ENCODE measurements around the gene NHLRC1. TPM values are rescaled to one million over a fixed set of nuclear protein-coding genes. Genes with fewer than 3 reads are reported as not detected.

Gene NHLRC1
- total RNA-seq, 1 donor from 2014 or later, result 1.0 TPM

GRCh38 chr6:18147616-18148015 lies 25.1 kb upstream of the NHLRC1 start:
- Mint-ChIP-seq H3K36me3 (ENCODE audit: unreplicated experiment) (no peaks in the 10 kb centered on the region), H3K4me1 (ENCODE audit: unreplicated experiment) (no peaks in the 10 kb centered on the region), H3K4me3 (ENCODE audit: unreplicated experiment) (no peak overlapping the region), H3K9me3 (ENCODE audit: unreplicated experiment) (no peaks in the 10 kb centered on the region), H3K27ac (ENCODE audit: unreplicated experiment) (no peak overlapping the region), H3K27me3 (ENCODE audit: unreplicated experiment) (no peaks in the 10 kb centered on the region)
- no peak for DNase-seq (ENCODE audit: extremely low spot score, unreplicated experiment)
- TF ChIP-seq CTCF (IDR thresholded peaks at IDR 0.05), result no peak

GRCh38 chr6:18147160-18147559 lies 24.7 kb upstream of the NHLRC1 start:
- no peak for TF ChIP-seq CTCF (IDR thresholded peaks at IDR 0.05)
- Mint-ChIP-seq H3K4me3 (ENCODE audit: unreplicated experiment) (no peak overlapping the region), H3K27me3 (ENCODE audit: unreplicated experiment) (no peaks in the 10 kb centered on the region), H3K36me3 (ENCODE audit: unreplicated experiment) (peaks cover 3% of the 10 kb centered on the region), H3K4me1 (ENCODE audit: unreplicated experiment) (no peaks in the 10 kb centered on the region), H3K9me3 (ENCODE audit: unreplicated experiment) (no peaks in the 10 kb centered on the region), H3K27ac (ENCODE audit: unreplicated experiment) (no peak overlapping the region)
- DNase-seq (ENCODE audit: extremely low spot score, unreplicated experiment), result no peak

GRCh38 chr6:18142591-18142861 lies 20.0 kb upstream of the NHLRC1 start:
- no peak overlapping the region for H3K4me3 Mint-ChIP-seq (ENCODE audit: unreplicated experiment)
- no peak for DNase-seq (ENCODE audit: extremely low spot score, unreplicated experiment)
- H3K27me3 Mint-ChIP-seq (ENCODE audit: unreplicated experiment), result no peaks in the 10 kb centered on the region
- peaks cover 19% of the 10 kb centered on the region for H3K36me3 Mint-ChIP-seq (ENCODE audit: unreplicated experiment)
- no peaks in the 10 kb centered on the region for H3K4me1 Mint-ChIP-seq (ENCODE audit: unreplicated experiment)
- no peaks in the 10 kb centered on the region for H3K9me3 Mint-ChIP-seq (ENCODE audit: unreplicated experiment)
- H3K27ac Mint-ChIP-seq (ENCODE audit: unreplicated experiment), result no peak overlapping the region
- TF ChIP-seq CTCF (IDR thresholded peaks at IDR 0.05), result no peak

GRCh38 chr6:18141805-18142590 lies 19.5 kb upstream of the NHLRC1 start:
- Mint-ChIP-seq H3K27me3 (ENCODE audit: unreplicated experiment) (no peaks in the 10 kb centered on the region), H3K36me3 (ENCODE audit: unreplicated experiment) (peaks cover 21% of the 10 kb centered on the region), H3K4me3 (ENCODE audit: unreplicated experiment) (no peak overlapping the region), H3K4me1 (ENCODE audit: unreplicated experiment) (no peaks in the 10 kb centered on the region), H3K27ac (ENCODE audit: unreplicated experiment) (no peak overlapping the region), H3K9me3 (ENCODE audit: unreplicated experiment) (no peaks in the 10 kb centered on the region)
- no peak for DNase-seq (ENCODE audit: extremely low spot score, unreplicated experiment)
- no peak for TF ChIP-seq CTCF (IDR thresholded peaks at IDR 0.05)

GRCh38 chr6:18139935-18140621 lies 17.6 kb upstream of the NHLRC1 start:
- Mint-ChIP-seq H3K27ac (ENCODE audit: unreplicated experiment) (no peak overlapping the region), H3K4me1 (ENCODE audit: unreplicated experiment) (no peaks in the 10 kb centered on the region), H3K27me3 (ENCODE audit: unreplicated experiment) (no peaks in the 10 kb centered on the region), H3K4me3 (ENCODE audit: unreplicated experiment) (no peak overlapping the region), H3K9me3 (ENCODE audit: unreplicated experiment) (no peaks in the 10 kb centered on the region), H3K36me3 (ENCODE audit: unreplicated experiment) (peaks cover 21% of the 10 kb centered on the region)
- no peak for DNase-seq (ENCODE audit: extremely low spot score, unreplicated experiment)
- no peak for TF ChIP-seq CTCF (IDR thresholded peaks at IDR 0.05)
